HCEC 1CT (cell line): ENCODE data around the gene KRTAP5-10.
"Not testable (repeated sequence)": the region's sequence is repeated elsewhere in the genome, so short reads cannot be mapped to it uniquely, and the experiment has no call there.

ENCODE experiments used
- DNase-seq: peaks from one replicate; pipeline ENCODE4 v3.0.0-alpha.2; 2017

Gene KRTAP5-10

DNA sequence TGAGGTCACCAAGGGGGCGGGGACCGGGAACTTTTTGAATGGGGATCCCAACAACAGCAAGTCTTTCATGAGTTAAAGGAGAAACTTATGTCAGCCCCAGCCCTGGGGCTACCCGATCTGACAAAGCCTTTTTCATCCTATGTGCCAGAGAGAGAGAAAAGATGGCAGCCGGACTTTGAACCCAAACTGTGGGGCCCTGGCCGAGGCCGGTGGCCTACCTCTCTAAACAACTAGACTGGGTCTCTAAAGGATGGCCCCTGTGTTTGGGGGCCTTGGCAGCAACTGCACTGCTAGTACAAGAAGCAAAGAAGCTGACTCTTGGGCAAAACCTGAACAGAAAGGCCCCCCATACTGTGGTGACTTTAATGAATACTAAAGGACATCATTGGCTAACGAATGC lies 48.6 kb downstream of the KRTAP5-10 start:
- DNase-seq = not testable (repeated sequence)

DNA sequence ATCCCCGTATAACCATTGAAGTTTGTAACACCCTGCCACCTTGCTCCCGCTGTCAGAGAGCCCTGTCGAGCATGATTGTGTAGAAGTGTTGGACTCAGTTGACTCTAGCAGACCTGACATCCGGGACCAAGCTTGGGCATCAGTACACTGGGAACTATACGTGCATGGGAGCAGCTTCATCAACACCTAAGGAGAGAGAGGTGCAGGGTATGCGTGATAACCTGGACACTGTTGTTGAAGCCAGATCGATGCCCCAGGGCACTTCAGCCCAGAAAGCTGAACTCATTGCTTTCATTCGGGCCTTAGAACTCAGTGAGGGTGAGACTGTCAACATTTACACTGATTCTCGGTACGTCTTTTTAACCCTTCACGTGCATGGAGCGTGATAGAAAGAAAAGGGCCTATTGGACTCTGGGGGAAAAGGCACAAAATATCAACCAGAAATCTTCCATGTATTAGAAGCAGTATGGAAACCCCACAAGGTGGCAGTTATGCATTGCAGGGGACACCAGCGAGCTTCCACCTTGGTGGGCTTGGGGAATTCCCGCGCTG lies 49.1 kb downstream of the KRTAP5-10 start:
- DNase-seq = not testable (repeated sequence)

DNA sequence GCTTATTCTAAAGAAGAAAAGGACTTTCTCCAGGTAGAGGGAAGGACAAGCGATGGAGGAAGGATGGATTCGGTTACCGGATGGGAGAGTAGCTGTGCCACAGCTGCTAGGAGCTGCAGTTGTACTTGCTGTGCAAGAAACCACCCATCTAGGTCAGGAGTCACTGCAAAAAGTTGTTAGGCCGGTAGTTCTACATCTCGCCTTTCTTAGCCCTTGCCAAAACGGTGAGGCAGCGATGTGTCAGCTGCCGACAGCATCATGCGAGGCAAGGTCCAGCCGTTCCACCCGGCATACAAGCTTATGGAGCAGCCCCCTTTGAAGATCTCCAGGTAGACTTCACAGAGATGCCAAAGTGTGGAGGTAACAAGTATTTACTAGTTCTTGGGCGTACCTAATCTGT lies 49.6 kb downstream of the KRTAP5-10 start:
- DNase-seq = not testable (repeated sequence)
